Activated CD8-positive, alpha-beta memory T cell treated with anti-CD3 and anti-CD28 coated beads, Interleukin-2, amount 50 U/mL, for 1 hour (primary cell): ENCODE results near the gene GRIN2A.

Source experiments
- DNase-seq: peaks from one replicate; pipeline ENCODE4 v3.0.0-alpha.2; 2020; ENCODE audit errors: extremely low read depth

Gene GRIN2A

DNA sequence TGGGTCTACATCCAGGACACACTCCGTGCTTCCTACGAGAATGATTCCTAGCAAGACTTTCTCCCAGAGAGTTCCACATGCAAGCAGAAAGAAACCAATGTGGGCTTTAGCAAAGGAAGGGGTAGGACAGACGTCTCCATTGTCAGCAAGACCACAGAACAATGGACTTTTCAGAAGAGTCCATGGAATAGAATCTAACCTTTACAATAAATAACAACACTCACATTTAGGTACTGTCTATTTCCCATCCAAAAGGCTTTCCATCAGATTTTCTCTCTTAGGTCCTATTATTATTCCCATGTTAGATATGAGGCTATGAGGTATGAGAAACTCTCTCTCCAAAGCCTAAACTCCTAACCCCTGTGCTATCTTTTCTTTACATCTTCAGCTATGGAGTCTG lies 360.9 kb downstream of the GRIN2A start:
- DNase-seq, result no peak

DNA sequence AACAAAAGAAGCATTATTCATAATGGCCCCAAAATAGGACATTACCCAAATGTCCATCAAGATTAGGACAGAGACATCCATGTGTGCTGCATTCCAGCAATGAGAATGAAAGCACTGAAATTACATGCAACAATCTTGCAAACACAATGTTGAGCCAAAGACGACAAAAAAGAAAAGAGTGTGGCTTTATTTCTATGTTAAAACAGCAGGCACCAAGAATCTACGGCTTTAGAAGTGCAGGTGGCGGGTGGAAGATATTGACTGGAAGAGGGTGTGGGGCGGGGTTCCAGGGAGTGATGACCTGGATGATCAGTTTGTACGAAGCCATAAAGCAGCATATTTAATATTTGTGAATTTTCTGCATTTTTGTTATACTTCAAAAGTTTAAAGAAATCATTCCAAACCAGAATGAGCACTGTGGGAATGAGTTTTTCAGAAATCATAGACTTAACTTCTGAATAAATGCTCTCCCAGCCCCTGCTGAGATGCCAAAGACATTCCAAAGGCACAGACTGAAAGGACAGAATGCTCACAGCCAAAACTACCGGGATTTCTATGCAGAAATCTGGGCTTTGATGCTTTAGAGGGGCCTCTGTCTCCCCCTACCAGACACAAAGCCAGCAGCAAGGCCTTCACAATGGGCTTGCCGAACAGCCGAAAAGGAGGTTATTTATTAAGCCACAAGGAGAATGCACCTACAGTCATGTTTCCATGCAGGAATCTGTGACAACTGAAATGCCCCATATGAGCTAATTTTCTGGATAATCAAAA lies 361.6 kb downstream of the GRIN2A start:
- DNase-seq, result no peak

DNA sequence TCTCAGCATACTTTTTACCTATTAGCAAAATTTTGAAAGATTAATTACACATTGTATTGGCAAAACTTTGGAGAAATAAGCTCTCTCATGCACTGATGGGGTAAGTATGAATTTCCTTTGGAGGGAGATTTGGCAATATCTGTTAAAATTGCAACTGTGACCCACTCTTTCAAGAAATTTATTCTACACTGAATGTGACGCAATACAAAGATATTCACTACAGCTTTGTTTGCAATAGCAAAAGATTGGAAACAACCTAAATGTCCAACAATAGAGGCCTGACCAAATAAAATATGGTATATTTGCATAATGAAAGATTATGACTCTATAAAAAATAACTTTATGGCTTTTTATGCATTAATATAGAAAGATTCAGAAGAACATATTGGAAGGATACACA lies 363.5 kb downstream of the GRIN2A start:
- DNase-seq, result no peak

DNA sequence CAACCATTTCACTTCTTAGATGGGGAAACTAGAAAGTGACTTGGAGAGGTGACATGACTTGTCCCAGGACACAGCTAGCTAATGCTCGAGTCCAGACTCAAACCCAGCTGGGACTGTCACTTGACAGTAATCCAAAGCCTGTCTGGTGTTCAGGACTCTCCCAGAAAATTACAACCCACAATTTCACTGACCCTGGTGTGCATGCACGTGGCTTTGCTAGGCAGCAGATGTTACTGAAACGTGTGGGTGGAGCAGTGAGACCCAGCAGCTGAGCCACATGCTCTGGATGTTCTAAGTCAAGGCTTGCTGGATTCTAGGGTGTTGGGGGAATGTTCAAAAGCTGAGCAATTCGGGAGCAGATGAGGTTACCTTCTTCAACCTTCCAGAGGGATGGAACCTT lies 364.6 kb downstream of the GRIN2A start:
- DNase-seq, result no peak

DNA sequence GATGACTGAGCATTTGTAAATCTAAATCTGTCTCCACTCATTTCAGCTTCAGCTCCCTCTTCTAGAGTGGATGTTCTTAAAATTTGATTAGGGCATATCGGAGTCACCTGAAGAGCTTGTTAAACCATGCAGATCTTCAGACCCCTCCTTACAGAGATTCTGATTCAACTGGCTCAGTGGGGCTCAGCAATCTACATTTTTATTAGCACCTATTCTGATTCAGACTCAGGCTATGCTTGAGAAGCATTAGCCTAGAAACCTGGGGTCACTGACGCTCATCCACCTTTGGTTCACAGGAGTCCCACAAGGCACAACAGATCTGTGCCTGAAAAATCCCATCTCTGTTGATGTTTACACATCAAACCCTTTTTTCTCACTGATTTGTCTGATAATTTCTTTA lies 365.6 kb downstream of the GRIN2A start:
- no peak for DNase-seq

DNA sequence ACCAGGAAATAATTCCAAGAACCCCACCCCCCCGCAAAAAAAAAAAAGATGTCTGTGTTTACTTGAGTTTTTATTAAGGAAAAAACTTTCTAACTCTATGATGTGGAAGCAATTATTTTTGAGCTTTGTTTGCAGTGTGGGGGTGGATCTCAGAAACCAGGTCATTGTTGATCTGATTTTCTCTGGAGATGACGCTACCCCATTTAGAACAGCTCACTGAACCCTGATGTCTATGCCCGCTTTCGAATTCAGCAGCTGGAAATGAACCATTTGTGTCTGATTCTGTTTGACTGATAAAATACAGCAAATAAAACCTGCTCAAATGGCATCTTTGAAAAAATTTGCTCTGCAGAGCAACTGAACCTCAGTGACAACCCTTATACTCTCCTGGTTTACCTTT lies 368.6 kb downstream of the GRIN2A start:
- no peak for DNase-seq

DNA sequence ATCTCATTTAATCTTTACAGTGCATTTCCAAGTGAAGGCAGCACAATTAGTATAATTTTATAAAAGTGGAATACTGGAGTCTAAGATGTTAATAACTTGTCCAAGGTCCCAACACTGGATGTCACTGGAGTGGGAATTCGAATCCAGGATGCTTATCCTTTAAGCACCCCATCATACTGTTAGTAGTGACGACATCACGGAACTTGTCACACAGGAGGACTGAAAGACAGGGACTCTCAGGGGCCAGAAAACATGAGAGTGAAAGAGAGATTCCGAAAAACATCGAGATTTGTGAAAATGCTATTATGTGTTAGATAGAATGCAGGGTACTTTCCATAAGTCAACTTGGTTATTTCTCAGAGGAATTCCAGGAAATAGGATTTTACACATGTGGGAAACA lies 374.0 kb downstream of the GRIN2A start:
- no peak for DNase-seq

DNA sequence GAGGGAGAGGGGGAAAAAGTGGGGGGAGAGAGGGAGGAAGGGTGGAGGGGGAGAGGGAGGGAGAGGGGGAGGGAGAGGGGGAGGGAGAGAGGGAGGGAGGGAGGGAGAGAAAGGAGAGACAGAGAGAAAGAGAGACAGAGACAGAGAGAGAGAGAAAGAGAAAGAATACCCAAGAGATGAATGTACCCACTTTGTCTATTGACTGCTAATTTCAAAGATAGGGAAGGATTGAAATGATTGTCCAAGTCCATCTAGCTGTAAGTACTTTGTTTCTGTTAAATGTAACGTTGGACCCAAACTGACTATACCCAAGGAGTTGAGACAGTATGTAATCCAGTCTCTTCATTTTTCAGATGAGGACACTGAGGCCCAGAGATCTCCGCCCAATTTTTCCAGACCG lies 374.9 kb downstream of the GRIN2A start:
- no peak for DNase-seq

DNA sequence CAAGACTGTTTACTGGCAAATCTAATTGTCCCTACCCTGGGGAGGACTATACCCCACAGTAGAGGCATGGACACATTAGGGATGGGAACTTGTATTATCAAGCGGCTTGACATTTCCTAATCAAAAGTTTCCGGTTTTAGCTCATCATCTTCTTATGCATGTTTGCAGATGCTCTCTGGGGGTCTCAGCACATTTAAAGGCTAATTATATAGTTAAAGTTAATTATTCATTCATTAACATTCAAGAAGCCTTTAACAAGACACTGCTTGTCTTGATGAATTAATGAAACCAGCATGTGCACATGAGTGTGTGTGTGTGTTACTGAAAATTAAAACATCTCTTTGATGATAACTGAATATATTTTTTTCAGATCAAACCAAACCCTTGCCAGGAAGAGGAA lies 377.1 kb downstream of the GRIN2A start:
- no peak for DNase-seq

DNA sequence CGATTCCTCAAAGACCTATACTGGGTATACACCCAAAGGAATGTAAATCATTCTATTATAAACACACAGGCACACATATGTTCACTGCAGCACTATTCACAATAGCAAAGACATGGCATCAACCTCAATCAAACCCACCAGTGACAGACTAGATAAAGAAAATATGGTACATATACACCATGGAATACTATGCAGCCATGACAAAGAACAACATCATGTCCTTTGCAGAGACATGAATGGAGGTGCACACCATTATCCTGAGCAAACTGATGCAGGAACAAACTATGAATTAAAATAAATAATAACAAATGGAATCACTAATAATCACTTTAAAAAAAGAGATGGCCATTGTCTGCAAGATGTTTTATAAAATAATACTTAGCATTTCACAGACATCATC lies 380.1 kb downstream of the GRIN2A start:
- DNase-seq, result no peak

DNA sequence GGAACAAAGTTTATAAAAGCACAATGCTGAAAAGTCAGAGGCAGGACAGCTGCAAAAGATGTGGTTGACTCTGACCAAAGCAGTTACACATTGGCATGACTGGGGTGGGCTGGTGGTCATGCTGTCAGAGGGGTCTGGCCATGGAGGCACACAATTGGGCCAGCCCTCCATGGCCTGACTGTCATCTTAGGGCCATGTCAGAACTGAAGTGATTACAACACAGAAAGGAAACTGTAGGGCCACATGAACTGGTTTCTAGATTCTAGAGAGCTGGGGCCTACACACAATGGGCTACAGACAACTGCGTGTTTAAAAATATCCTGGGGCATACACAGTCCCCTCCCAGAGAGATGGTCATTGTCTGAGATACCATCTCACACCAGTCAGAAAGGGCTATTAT lies 380.6 kb downstream of the GRIN2A start:
- DNase-seq, result no peak

DNA sequence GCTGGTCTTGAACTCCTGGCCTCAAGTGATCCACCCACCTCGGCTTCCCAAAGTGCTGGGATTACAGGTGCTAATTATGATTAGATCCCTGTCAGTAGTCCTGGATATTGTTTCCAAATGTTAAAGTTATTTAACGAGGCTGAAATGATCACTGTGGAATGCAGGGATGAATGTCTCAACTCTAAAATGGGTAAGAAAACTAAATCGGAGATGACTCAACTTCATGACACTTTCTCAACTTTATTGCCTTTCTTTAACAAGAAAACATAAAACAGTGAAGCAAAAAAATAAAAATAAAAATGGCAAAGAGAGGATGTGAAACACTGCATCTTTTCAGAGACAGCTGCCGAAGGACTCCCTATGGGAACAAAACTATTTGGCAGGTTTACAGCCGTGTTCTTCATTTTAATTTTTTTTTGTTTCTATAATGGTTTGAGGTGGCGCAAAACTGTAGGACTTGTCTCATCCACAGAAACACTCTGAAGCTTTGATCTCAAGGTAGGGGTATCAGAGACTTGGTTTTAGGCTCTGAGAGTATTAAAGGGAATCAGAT lies 382.0 kb downstream of the GRIN2A start:
- no peak for DNase-seq

DNA sequence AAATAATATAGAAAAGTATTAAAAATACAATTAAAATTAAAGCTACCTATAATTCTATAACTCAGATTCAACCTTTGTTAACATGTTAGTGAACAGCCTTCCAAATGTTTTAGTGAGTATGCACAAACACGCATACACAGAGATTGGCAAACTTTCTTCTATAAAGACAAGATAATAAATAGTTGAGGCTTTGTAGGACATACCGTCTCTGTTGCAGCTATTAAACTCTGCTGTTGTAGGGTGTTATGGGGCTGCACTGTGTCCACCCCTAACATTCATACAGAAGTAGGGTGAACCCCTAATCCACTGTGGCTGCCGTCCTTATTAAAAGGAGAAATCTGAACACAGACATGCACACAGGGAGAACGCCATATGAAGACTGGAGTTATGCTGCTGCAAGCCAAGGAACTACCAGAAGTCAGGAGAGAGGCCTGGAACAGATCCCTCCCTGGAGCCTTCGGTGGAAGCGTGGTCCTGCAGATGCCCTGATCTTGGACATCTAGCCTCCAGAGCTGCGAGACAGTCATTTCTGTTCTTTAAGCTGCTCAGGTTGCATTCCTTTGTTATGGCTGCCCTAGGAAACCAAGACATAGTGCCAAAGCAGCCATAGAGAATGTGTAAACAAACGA lies 383.2 kb downstream of the GRIN2A start:
- DNase-seq, result no peak

DNA sequence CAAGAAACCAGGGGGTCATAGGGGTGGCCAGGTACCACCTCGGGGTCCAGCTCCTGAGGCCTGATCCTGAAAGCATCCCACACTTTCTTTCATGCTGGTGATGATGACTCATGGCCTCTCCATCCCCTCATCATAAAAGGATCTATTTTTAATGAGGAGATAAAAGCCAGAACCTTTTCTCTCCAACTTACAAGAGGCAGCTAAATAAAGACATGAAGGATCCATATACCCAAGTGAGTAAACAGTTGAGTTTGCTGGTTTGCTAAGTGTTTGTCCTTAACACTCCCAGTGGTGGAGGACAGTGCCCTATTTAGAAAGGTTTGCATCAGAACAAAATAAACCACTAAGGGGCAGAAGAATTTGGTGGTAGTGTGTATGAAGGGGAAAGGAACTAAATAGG lies 383.8 kb downstream of the GRIN2A start:
- DNase-seq, result no peak

DNA sequence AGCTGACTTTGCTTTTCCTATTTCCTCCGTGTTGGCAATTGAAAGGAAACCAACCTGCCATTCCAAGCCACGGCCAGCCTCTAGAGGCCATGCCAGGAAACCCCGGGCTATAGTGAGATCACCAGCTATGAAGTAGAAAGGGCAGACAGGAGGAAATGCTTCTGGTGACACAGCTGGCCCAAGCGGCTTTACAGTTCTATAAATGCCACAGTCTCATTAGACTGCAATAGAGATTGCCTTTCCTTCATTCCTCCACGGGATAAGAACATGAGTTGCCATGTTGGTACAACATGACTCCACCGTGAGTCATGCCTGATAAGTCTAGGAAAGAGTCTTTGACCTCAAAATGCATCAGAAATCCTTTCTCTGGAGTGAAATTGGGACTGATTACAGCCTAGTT lies 384.9 kb downstream of the GRIN2A start:
- DNase-seq, result no peak

DNA sequence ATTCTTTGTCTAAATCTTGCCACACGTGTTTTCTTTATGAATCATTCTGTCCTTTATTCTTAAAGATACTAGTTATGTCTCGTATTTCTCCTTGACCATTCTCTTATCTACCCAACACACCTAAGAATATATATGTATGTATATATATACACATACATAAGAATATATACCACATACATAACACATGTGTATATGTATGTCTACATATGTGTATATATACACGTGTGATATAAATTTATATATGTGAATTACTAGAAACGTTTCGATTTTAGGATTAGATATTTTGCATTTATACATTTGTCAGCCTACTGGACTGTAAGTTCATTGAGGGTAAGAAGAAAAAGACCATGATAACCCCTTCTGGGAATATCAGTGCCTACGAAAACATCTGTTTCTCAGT lies 388.6 kb downstream of the GRIN2A start:
- DNase-seq, result no peak

DNA sequence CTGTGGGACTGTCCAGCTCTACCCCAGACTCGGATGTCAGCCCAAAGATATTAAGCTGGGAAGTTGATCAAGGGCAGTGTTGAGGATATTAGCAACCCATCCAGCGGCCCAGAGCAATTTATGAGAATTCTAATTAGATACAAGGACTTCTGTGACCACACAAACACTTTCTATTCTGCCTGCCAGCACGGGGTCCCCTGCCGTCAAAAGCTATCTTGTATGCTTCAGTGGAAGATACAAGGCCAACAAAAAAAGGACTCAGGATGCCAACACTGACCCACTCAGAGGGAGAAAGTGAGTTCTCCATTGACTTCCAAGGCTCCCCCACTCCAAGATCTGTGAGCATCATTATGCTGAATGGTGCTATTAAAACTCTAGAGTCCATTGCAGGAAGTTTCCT lies 390.7 kb downstream of the GRIN2A start:
- no peak for DNase-seq

DNA sequence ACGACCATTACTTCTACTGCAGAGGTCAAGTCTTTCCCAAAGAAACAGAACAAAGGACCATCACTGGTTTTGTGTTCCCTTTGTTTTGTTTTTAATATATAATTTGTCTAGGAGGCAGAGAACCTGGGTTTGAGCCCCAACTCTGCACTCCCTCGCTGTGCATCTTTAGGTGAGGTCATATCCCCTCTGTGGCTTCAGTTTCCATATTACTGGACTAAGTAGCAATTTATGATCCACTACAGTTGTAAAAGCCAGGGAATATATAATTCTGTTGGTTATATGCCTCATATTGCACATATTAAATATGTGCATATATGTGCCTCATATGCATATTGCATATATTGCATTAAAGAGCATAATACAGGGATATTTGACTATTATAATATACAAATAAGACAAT lies 392.0 kb downstream of the GRIN2A start:
- DNase-seq, result no peak

DNA sequence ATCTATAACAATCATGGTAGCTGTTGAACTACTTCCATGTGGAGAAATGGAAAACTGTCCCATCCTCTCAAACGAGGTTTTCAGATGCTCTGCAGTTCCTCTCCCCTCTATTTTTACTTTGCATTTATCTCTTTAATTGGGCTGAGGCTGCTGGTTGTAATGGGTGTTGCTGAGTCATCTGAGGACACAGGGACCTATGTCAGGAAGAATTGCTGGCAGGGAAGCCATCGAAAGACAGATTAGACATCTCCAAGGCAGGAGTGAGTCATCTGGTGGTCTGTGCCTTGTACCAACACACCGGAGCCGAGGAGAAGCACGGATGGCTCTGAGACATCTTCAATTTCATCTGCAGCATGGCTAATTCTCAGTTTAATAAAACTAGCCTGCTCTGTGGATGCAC lies 394.5 kb downstream of the GRIN2A start:
- DNase-seq, result no peak

DNA sequence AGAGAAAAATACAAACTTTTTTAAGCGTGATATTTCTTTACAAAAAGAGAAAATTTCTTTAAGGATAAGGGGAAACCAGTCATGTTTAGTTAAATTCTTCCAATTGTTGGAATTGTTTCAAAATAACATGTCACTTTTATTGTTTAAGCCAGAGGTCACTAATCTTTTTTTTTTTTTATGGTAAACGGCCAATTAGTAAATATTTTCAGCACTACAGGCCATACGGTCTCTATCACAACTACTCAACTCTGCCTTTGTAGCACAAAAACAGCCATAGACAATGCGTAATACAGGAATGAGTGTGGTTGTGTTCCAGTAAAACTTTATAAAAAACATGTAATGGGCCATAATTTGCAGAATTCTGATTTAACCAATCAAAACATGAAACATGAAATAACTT lies 401.4 kb downstream of the GRIN2A start:
- no peak for DNase-seq

DNA sequence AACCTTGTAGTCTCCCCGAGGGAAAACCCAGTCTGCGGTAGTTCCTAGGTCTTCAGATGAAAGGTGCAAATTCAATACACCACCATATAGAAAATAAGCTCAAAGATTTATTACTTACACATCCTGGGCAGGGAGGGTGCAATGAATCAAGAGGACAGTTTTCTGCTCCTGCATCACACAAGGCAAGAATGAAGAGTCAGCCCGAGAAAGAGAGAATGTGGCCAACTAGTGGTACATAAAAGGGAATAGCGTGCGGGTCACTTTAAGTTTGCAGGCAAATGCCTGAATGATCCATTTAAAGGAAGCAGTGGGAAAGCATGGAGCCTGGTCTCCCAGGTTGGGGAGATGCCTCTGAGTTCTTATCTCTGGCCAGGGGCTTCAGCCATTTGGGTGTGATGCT lies 403.4 kb downstream of the GRIN2A start:
- DNase-seq, result no peak

DNA sequence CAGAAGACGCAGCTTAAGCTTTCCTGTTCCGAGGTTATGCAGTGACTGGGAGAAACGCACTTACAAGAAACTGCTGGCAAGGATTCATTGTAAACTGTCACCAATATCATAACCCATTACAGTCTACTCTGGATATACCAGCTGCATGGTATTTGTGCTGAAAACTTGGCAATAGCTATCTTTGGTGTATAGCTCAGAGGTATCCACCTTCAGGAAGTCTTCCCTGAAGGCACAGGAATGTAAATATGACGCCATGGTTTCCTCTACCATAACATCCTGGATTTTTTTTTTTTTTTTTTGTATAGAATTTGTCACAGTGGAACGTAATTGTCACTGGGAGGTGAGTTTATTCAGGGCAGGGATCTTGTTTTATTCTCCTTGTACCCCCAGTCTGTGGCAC lies 406.2 kb downstream of the GRIN2A start:
- no peak for DNase-seq

DNA sequence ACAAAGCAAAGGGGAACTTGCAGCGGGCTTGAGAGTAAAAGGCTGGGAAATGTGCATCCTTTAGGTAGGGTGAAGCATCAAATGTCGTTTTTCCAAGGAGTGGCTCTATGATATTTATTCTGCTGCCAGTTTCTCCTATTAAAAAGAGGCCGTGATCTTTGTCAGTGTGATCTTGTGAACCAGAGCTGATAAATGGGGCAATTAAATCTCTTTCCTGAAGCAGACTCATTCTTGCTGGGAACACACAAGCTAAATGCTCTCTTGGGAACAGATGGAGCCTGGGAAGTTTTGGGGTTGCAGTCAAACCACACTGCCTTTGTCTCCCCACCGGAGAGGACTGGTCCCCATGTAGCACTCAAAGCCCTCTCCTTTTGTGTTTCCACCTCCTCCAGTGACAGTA lies 408.9 kb downstream of the GRIN2A start:
- DNase-seq, result no peak
